ENCODE measurements around the gene DPPA4.

GRCh38 chr3:109339197-109339596 lies 1.9 kb upstream of the DPPA4 start:
- TF ChIP-seq CTCF (IDR thresholded peaks at IDR 0.05) (no peak), POLR2AphosphoS5 (IDR thresholded peaks at IDR 0.05) (no peak), POLR2A (IDR thresholded peaks at IDR 0.05) (no peak)
